HG02884 (cell line): ENCODE measurements around the gene RNU6-8.

Experiments used
- ATAC-seq: cut with Tn5 transposase; IDR thresholded peaks from one replicate; pipeline ENCODE4 v1.9.1; 2021; ENCODE audit warnings: mild to moderate bottlenecking, moderate library complexity; ENCODE audit not compliant: unreplicated experiment

The RNU6-8 gene

GRCh38 chr14:32202998-32203882 lies at the start of gene RNU6-8:
RNU6-8 (minus strand) TSS chr14:32203269.
- peak; percentile 64 for ATAC-seq

GRCh38 chr14:32252030-32252670 lies 49.1 kb upstream of the RNU6-8 start:
- ATAC-seq: peak; percentile 75

- no peak for ATAC-seq
Measured at GRCh38 chr14:32251530-32251929, 48.5 kb upstream of the RNU6-8 start.

- no peak for ATAC-seq
Measured at GRCh38 chr14:32250681-32251080, 47.6 kb upstream of the RNU6-8 start.

GRCh38 chr14:32249780-32250179 lies 46.7 kb upstream of the RNU6-8 start:
- no peak for ATAC-seq

GRCh38 chr14:32249371-32249770 lies 46.3 kb upstream of the RNU6-8 start:
- ATAC-seq: no peak

GRCh38 chr14:32246751-32247150 lies 43.7 kb upstream of the RNU6-8 start:
- ATAC-seq: no peak

GRCh38 chr14:32244404-32244803 lies 41.3 kb upstream of the RNU6-8 start:
- no peak for ATAC-seq

GRCh38 chr14:32233260-32233659 lies 30.2 kb upstream of the RNU6-8 start:
- ATAC-seq: no peak

- no peak for ATAC-seq
Measured at GRCh38 chr14:32232481-32232880, 29.4 kb upstream of the RNU6-8 start.

GRCh38 chr14:32230695-32231280 lies 27.7 kb upstream of the RNU6-8 start:
- ATAC-seq: no peak

- no peak for ATAC-seq
Measured at GRCh38 chr14:32230181-32230580, 27.1 kb upstream of the RNU6-8 start.

GRCh38 chr14:32226056-32226455 lies 23.0 kb upstream of the RNU6-8 start:
- ATAC-seq: no peak

GRCh38 chr14:32225378-32225920 lies 22.4 kb upstream of the RNU6-8 start:
- ATAC-seq: no peak

GRCh38 chr14:32224737-32225377 lies 21.8 kb upstream of the RNU6-8 start:
- ATAC-seq: no peak

GRCh38 chr14:32217301-32217700 lies 14.2 kb upstream of the RNU6-8 start:
- ATAC-seq: no peak

GRCh38 chr14:32212833-32213232 lies 9.8 kb upstream of the RNU6-8 start:
- no peak for ATAC-seq

- ATAC-seq: no peak
Measured at GRCh38 chr14:32211068-32211404, 8.0 kb upstream of the RNU6-8 start.

GRCh38 chr14:32209471-32209870 lies 6.4 kb upstream of the RNU6-8 start:
- ATAC-seq: no peak

- no peak for ATAC-seq
Measured at GRCh38 chr14:32208490-32208889, 5.4 kb upstream of the RNU6-8 start.

- ATAC-seq: no peak
Measured at GRCh38 chr14:32206552-32206951, 3.5 kb upstream of the RNU6-8 start.
